DND-41 (cell line): ENCODE data around the gene HVCN1.

ENCODE experiments used
- EZH2 ChIP-seq: IDR thresholded peaks from 3 replicates; pipeline ENCODE4 v1.6.1; 2012; ENCODE audit warnings: borderline replicate concordance, low read depth, mild to moderate bottlenecking, moderate library complexity, low read length, inconsistent platforms; ENCODE audit not compliant: severe bottlenecking
- TF ChIP-seq, protein P1 (sequence below): IDR thresholded peaks from 2 replicates; pipeline ENCODE4 v1.5.1; 2012; ENCODE audit warnings: borderline replicate concordance, low read length, moderate library complexity, mild to moderate bottlenecking; ENCODE audit not compliant: poor library complexity, severe bottlenecking; ENCODE audit errors: extremely low read depth

DNA sequence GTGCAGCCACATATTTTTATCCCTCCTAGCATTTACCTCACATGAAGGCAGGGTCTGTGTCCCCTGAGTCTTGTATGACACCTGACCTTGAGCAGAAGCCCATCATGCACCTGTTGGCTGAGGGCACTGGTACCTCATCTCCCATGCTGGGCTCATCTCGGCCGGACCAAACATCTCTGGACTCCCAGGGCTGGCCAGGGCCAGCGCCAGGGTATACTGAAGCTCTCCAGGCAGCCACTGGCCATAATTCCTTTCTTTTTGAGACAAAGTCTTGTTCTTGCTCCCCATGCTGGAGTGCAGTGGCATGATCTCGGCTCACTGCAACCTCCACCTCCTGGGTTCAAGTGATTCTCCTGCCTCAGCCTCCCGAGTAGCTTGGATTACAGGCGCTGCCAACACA, 22.0 kb downstream of the HVCN1 start:
- TF ChIP-seq, protein P1, sequence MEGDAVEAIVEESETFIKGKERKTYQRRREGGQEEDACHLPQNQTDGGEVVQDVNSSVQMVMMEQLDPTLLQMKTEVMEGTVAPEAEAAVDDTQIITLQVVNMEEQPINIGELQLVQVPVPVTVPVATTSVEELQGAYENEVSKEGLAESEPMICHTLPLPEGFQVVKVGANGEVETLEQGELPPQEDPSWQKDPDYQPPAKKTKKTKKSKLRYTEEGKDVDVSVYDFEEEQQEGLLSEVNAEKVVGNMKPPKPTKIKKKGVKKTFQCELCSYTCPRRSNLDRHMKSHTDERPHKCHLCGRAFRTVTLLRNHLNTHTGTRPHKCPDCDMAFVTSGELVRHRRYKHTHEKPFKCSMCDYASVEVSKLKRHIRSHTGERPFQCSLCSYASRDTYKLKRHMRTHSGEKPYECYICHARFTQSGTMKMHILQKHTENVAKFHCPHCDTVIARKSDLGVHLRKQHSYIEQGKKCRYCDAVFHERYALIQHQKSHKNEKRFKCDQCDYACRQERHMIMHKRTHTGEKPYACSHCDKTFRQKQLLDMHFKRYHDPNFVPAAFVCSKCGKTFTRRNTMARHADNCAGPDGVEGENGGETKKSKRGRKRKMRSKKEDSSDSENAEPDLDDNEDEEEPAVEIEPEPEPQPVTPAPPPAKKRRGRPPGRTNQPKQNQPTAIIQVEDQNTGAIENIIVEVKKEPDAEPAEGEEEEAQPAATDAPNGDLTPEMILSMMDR = no peak
- TF ChIP-seq EZH2 = no peak
